ENCODE measurements around the gene HEXA.

DNA sequence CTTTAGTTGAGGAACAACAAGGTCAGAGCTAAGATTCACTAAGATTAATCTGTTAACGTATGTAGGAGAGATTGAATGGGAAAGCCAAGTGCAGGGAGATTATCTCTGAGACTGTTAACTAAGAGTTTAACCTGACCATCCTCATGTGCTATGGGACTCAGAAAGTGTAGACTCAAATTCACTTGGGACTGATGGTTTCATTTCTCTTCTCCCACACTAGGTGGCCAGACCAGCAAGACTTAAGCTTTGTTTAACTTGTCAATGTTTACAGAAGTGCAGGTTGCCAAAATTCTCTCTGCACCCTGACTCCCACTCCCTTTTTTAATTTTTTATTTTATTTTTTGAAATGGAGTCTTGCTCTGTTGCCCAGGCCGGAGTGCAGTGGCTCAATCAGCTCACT lies 6.3 kb upstream of the HEXA start:
- TF ChIP-seq, protein P1, sequence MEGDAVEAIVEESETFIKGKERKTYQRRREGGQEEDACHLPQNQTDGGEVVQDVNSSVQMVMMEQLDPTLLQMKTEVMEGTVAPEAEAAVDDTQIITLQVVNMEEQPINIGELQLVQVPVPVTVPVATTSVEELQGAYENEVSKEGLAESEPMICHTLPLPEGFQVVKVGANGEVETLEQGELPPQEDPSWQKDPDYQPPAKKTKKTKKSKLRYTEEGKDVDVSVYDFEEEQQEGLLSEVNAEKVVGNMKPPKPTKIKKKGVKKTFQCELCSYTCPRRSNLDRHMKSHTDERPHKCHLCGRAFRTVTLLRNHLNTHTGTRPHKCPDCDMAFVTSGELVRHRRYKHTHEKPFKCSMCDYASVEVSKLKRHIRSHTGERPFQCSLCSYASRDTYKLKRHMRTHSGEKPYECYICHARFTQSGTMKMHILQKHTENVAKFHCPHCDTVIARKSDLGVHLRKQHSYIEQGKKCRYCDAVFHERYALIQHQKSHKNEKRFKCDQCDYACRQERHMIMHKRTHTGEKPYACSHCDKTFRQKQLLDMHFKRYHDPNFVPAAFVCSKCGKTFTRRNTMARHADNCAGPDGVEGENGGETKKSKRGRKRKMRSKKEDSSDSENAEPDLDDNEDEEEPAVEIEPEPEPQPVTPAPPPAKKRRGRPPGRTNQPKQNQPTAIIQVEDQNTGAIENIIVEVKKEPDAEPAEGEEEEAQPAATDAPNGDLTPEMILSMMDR (IDR thresholded peaks at IDR 0.05): no peak
- no peak for TF ChIP-seq POLR2A (IDR thresholded peaks at IDR 0.05)
